ENCODE data around the gene PHYKPL. TPM values are rescaled to one million over a fixed set of nuclear protein-coding genes. Genes with fewer than 3 reads are reported as not detected.

PHYKPL gene
- total and polyA plus RNA-seq, 8 donors = 71.9 to 155 (median 133) TPM

DNA sequence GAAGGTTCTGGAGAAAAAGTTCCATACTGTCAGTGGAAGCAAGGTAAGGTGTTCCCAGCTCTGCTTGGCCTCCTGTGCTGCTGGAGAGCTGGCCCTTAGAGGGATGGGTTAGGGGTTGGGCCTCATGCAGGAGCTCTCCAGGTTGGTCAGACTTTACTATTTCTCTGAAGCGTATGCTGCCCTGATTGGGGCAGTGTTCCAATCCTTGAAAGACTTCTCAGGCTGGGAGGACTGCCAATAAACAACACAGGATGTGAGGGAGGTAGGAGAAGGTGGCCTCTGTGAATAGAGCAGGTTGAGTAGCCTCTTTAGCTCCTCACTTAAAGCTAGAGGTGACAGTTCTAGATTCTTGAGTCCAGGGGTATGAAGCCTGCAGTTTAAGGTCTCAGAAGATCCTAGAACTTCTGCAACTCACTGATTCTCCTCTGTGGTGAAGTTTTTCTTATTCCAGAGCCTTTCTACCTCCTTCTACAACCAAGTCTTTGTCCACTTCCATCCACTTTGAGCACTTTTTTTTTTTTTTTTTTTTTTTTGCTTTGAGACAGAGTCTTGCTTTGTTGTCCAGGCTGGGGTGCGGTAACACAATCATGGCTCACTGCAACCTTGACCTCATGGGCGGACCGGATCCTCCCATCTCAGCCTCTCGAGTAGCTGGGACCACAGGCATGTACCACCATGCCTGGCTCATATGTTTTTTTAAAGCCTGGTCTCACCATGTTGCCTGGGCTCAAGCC lies 25.3 kb downstream of the PHYKPL start:
- no peaks in the 10 kb centered on the region for H3K9me3 ChIP-seq
- DNase-seq = peak in 3 of 4 donors; percentile 10 to 62 (median 32)
- peak overlapping the region in 1 of 2 donors; percentile 37 for H3K27ac ChIP-seq
- peaks cover 24 to 43% of the 10 kb centered on the region in 2 donors for H3K4me1 ChIP-seq
- TF ChIP-seq, protein P1, sequence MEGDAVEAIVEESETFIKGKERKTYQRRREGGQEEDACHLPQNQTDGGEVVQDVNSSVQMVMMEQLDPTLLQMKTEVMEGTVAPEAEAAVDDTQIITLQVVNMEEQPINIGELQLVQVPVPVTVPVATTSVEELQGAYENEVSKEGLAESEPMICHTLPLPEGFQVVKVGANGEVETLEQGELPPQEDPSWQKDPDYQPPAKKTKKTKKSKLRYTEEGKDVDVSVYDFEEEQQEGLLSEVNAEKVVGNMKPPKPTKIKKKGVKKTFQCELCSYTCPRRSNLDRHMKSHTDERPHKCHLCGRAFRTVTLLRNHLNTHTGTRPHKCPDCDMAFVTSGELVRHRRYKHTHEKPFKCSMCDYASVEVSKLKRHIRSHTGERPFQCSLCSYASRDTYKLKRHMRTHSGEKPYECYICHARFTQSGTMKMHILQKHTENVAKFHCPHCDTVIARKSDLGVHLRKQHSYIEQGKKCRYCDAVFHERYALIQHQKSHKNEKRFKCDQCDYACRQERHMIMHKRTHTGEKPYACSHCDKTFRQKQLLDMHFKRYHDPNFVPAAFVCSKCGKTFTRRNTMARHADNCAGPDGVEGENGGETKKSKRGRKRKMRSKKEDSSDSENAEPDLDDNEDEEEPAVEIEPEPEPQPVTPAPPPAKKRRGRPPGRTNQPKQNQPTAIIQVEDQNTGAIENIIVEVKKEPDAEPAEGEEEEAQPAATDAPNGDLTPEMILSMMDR (IDR thresholded peaks at IDR 0.05) = no peak
- no peaks in the 10 kb centered on the region for H3K27me3 ChIP-seq
- peaks cover 0 to 64% of the 10 kb centered on the region in 2 donors for H3K36me3 ChIP-seq
- H3K4me3 ChIP-seq = peak overlapping the region in 1 of 2 donors; percentile 86
- peak; percentile 61 for ATAC-seq
- intact Hi-C loops (cut with DNase I) = no loop called here

- ATAC-seq (no peak), DNase-seq (no peak)
- no peaks in the 10 kb centered on the region for H3K27me3 ChIP-seq
- TF ChIP-seq, protein P1 (IDR thresholded peaks at IDR 0.05) = no peak
- H3K27ac ChIP-seq = peak overlapping the region; percentile 37 to 85
- peaks cover 0 to 55% of the 10 kb centered on the region in 2 donors for H3K36me3 ChIP-seq
- peak overlapping the region; percentile 84 to 86 for H3K4me3 ChIP-seq
- no peaks in the 10 kb centered on the region for H3K9me3 ChIP-seq
- H3K4me1 ChIP-seq = peaks cover 24 to 52% of the 10 kb centered on the region in 2 donors
- intact Hi-C loops (cut with DNase I) = no loop called here
These were observed 26.2 kb downstream of the PHYKPL start for GRCh38 chr5:178206166-178207101.

- no peak for ATAC-seq
- H3K4me1 ChIP-seq = peaks cover 24 to 54% of the 10 kb centered on the region in 2 donors
- H3K36me3 ChIP-seq = peaks cover 0 to 48% of the 10 kb centered on the region in 2 donors
- H3K27ac ChIP-seq = peak overlapping the region; percentile 85 to 93
- no peaks in the 10 kb centered on the region for H3K27me3 ChIP-seq
- TF ChIP-seq, protein P1 (IDR thresholded peaks at IDR 0.05) = no peak
- intact Hi-C loops (cut with DNase I) = no loop called here
- H3K9me3 ChIP-seq = no peaks in the 10 kb centered on the region
- DNase-seq = no peak
- peak overlapping the region; percentile 84 to 86 for H3K4me3 ChIP-seq
These were observed 26.9 kb downstream of the PHYKPL start for GRCh38 chr5:178205749-178206047.

DNA sequence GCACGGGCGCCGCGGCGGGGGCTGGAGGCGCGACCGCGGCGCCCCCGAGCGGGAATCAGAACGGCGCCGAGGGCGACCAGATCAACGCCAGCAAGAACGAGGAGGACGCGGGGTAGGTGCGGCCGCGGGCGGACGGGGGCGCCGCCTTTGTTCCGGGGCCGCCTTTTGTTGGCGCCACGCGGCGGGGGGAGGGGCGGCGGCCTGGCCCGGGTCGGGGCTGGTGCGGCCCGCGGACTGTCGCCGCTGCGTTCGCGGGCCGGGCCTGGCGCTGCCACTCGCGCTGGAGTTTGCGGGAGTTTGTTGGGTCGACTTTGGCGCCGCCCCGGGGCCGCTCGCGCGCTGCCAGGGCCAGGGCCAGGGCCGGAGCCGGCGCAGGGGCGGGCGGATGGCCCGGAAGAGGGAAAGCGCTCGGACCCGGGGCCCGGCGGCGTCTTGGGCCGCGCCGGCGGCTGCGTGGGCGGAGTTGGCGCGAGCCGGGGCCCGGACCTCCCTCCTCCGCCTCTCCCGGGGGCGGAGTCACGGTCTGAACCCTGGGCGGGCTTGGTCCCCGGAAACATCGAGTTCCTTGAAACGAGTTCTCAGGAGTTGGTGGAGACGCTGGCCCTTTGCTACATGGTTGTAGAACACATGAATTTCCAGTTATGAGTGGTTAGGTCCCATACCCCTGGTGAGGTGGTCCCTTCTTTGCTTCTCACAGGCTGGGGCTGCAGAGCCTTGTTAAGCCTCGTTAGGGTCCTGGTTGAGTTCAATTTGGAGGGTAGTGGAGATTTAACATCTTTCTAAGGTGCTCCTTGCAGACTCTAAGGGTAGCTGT lies 27.5 kb downstream of the PHYKPL start:
- H3K27ac ChIP-seq = peak overlapping the region; percentile 85 to 93
- peaks cover 0 to 42% of the 10 kb centered on the region in 2 donors for H3K36me3 ChIP-seq
- intact Hi-C loops (cut with DNase I) = no loop called here
- TF ChIP-seq, protein P1 (IDR thresholded peaks at IDR 0.05) = no peak
- DNase-seq (peak; percentile 54 to 96 (median 82)), ATAC-seq (peak; percentile 73)
- no peaks in the 10 kb centered on the region for H3K27me3 ChIP-seq
- peak overlapping the region; percentile 84 to 86 for H3K4me3 ChIP-seq
- H3K4me1 ChIP-seq = peaks cover 24 to 54% of the 10 kb centered on the region in 2 donors
- no peaks in the 10 kb centered on the region for H3K9me3 ChIP-seq
